Fibroblast of the aortic adventitia (primary cell): Measurements from ENCODE around the gene LAMP1. TPM values are rescaled to one million over a fixed set of nuclear protein-coding genes. Genes with fewer than 3 reads are reported as not detected.

Experiments
- DNase-seq: peaks from one replicate; pipeline ENCODE4 v3.0.0-alpha.2; 2010; ENCODE audit warnings: low read depth
- H3K4me3 ChIP-seq: 2 replicates; pipeline ENCODE4 v1.5.1; 2011; ENCODE audit warnings: low read depth, mild to moderate bottlenecking, control low read depth, low read length, moderate library complexity
- total RNA-seq: library from RNA; depleted of rRNA; stranded (reverse); fragments of >200 nt; gene quantifications from 2 replicates; pipeline ENCODE4 v1.2.3, GENCODE V29; 2012; ENCODE audit warnings: low replicate concordance
- TF ChIP-seq, protein P1 (sequence below): IDR thresholded peaks from 2 replicates; pipeline ENCODE4 v1.5.1; 2011; ENCODE audit warnings: mild to moderate bottlenecking, low read length, control low read depth, inconsistent platforms; ENCODE audit not compliant: insufficient read depth

LAMP1 gene
- total RNA-seq, 1 donor = 161 TPM

DNA sequence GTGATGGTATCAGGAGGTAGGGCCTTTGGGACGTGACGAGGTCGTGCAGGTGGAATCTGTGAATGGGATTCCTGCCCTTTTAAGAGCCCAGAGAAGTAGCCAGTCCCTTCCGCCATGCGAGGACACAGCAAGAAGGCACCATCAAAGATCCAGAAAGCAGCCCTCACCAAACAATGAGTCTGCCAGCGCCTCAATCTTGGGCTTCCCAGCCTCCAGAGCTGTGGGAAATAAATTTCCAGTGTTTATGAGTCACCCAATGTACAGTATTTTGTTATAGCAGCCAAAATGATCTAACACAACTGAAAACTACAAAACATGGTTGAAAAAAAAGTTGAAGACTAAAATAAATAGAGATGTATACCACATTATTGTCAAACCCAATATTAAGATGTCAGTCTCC is 16.9 kb upstream of the LAMP1 start:
- no peak for DNase-seq
- TF ChIP-seq, protein P1, sequence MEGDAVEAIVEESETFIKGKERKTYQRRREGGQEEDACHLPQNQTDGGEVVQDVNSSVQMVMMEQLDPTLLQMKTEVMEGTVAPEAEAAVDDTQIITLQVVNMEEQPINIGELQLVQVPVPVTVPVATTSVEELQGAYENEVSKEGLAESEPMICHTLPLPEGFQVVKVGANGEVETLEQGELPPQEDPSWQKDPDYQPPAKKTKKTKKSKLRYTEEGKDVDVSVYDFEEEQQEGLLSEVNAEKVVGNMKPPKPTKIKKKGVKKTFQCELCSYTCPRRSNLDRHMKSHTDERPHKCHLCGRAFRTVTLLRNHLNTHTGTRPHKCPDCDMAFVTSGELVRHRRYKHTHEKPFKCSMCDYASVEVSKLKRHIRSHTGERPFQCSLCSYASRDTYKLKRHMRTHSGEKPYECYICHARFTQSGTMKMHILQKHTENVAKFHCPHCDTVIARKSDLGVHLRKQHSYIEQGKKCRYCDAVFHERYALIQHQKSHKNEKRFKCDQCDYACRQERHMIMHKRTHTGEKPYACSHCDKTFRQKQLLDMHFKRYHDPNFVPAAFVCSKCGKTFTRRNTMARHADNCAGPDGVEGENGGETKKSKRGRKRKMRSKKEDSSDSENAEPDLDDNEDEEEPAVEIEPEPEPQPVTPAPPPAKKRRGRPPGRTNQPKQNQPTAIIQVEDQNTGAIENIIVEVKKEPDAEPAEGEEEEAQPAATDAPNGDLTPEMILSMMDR = no peak
- no peak overlapping the region for H3K4me3 ChIP-seq

DNA sequence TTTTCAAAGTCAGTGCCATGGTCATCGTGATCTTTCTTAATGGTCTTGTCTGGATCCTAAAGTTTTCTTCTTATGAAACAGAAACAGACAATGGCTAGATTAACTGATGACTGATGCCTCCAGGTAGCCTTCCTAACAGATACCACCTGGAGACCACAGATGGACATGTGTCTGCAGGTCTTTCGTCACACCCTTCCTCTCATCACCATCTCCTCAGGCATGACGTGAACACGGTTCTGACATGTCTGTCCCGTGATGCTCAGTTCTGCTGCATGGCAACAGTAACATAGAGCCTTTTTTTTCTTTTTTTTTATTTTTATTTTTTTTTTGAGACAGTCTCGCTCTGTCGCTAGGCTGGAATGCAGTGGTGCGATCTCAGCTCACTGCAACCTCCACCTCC is 13.1 kb upstream of the LAMP1 start:
- TF ChIP-seq, protein P1 = no peak
- no peak overlapping the region for H3K4me3 ChIP-seq
- no peak for DNase-seq

DNA sequence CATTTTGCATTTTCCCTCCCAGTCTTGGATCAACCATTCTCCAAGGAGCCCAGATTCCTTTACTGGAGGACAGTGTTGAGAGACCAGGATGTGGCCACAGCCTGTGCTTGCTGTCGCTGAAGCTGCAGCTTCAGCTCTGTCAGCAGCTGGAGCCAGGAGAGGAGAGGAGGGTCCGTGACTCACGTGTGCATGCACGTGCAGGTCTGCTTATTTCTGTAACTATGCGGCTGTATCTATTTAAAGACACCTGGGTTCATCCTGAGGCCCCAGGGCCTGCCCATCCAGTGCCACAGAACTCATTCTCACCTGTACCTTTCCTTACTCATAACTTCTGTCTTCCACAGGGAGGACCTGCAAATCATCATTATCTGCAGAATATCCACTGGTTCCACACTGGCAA is 8.2 kb upstream of the LAMP1 start:
- TF ChIP-seq, protein P1 = no peak
- DNase-seq = no peak
- H3K4me3 ChIP-seq = no peak overlapping the region

DNA sequence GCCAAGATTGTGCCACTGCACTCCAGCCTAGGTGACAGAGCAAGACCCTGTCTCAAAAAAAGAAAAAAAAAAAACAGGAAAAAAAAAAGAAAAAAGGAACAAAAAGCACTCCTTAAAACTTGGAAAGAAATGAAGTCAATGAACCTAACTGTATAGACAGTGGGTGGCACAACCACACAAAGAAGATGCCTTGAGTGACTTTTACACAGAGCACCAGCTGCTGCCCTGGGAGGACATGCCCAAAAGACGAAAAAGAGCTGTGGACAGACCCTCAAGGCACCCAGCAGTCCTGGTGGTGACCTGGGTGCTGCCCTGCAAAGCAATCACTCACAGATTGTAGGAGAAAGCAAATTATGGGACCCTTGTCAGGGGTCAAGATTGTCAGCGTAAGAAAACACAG is 5.9 kb upstream of the LAMP1 start:
- H3K4me3 ChIP-seq = no peak overlapping the region
- TF ChIP-seq, protein P1 = no peak
- DNase-seq = no peak

DNA sequence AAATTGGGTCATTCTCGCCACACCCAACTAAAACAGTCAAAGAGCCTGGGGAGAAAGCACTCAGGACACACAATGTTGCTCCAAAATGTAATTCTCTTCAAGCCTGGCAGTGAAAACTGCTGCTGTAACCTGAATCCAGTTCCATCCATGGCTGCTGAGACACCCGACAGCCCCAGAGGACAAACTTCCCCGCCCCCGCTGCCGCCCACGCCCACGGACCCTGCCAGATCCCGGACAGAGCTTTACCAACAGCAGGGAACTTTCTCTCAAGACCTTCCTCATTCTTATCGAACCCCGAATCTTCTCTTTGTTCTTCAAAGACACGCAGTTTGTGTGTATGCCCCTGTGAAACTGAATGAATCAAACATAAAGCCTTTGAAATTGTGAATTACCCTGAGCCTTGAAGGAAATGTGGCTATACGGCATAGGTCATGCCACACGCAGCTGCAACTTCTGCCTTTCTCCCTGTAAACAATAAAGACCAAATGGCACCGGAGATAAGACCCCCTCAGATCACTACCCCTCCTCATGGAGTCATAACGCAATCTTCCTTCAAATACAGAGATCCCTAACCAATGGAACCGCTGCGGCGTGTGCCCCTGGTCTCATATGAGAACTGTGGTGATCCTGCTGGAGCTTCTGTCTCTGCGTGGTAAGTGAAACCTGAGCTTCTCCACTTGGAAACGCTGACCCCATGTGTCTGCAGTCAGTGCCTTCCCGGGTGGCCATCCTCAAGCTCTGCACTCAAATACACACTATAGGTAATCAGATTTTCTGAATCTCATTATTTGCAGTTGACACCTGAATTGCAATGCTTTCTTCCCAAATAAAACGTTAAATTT is 4.8 kb upstream of the LAMP1 start:
- peak overlapping the region; percentile 46 for H3K4me3 ChIP-seq

DNA sequence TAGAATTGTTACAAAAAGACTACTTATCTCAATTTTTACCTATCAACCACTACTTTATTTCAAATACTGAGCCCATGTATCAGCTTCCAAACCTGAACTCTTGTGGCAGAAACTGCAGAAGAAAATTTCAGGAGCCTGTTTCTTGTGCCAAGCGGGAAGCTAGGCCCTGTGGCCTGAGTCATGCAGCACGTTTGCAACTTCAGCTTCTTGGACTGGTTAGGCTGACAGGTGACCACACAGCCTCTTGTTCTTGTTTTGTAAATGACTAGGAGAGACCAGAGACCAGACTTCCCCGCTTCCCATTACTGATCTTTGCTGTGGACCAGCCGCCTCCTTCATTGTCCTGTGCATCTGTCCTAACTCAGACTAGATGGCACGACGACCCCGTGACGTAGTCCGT is 3.4 kb upstream of the LAMP1 start:
- DNase-seq = no peak
- TF ChIP-seq, protein P1 = no peak
- H3K4me3 ChIP-seq = no peak overlapping the region

More for the DNA sequence above, 4.8 kb upstream of the LAMP1 start:
- TF ChIP-seq, protein P1 = no peak
- DNase-seq = peak; percentile 7
